Dendritic cell treated with granulocyte-macrophage colony-stimulating factor and Interleukin-4, amounts not matched to agents 40 ng/mL and 50 ng/mL, for 4 days (primary cell): Measurements from ENCODE around the gene MID1.

Source experiments
- H3K27ac Mint-ChIP-seq: one replicate; pipeline ENCODE4 v1.8.0; 2022; ENCODE audit warnings: mild to moderate bottlenecking, mixed read lengths
- H3K27me3 Mint-ChIP-seq: one replicate; pipeline ENCODE4 v1.8.0; 2022; ENCODE audit warnings: mild to moderate bottlenecking, mixed read lengths
- H3K36me3 Mint-ChIP-seq: one replicate; pipeline ENCODE4 v1.8.0; 2022; ENCODE audit warnings: low read depth, mixed read lengths
- H3K4me1 Mint-ChIP-seq: one replicate; pipeline ENCODE4 v1.8.0; 2022; ENCODE audit warnings: low read depth, mixed read lengths
- H3K4me3 Mint-ChIP-seq: one replicate; pipeline ENCODE4 v1.8.0; 2022; ENCODE audit warnings: mild to moderate bottlenecking, moderate library complexity, mixed read lengths
- H3K9me3 Mint-ChIP-seq: one replicate; pipeline ENCODE4 v1.8.0; 2022; ENCODE audit warnings: mixed read lengths
- intact Hi-C: fragments of 100-400 bp; cut with micrococcal nuclease; formaldehyde crosslinking; loops from one replicate; pipeline ENCODE4 v1.15.0; 2022

MID1 gene

GRCh38 chrX:10631416-10632145 lies 11.2 kb upstream of the MID1 start:
- H3K27ac Mint-ChIP-seq = no peak overlapping the region
- no peaks in the 10 kb centered on the region for H3K36me3 Mint-ChIP-seq
- peaks cover 5% of the 10 kb centered on the region for H3K4me1 Mint-ChIP-seq
- no peaks in the 10 kb centered on the region for H3K27me3 Mint-ChIP-seq
- intact Hi-C loops = no loop called here
- H3K4me3 Mint-ChIP-seq = no peak overlapping the region
- no peaks in the 10 kb centered on the region for H3K9me3 Mint-ChIP-seq

GRCh38 chrX:10630320-10630719 lies 9.9 kb upstream of the MID1 start:
- no peak overlapping the region for H3K27ac Mint-ChIP-seq
- H3K27me3 Mint-ChIP-seq = no peaks in the 10 kb centered on the region
- no peaks in the 10 kb centered on the region for H3K9me3 Mint-ChIP-seq
- H3K4me3 Mint-ChIP-seq = no peak overlapping the region
- peaks cover 5% of the 10 kb centered on the region for H3K4me1 Mint-ChIP-seq
- no peaks in the 10 kb centered on the region for H3K36me3 Mint-ChIP-seq
- intact Hi-C loops = no loop called here

- Mint-ChIP-seq H3K27me3 (no peaks in the 10 kb centered on the region), H3K4me1 (peaks cover 5% of the 10 kb centered on the region), H3K27ac (no peak overlapping the region), H3K4me3 (no peak overlapping the region), H3K9me3 (no peaks in the 10 kb centered on the region), H3K36me3 (no peaks in the 10 kb centered on the region)
- intact Hi-C loops = no loop called here
These were observed 9.5 kb upstream of the MID1 start for GRCh38 chrX:10629905-10630304.

GRCh38 chrX:10628906-10629305 lies 8.5 kb upstream of the MID1 start:
- Mint-ChIP-seq H3K4me1 (peaks cover 5% of the 10 kb centered on the region), H3K27me3 (no peaks in the 10 kb centered on the region), H3K36me3 (no peaks in the 10 kb centered on the region), H3K27ac (no peak overlapping the region), H3K9me3 (no peaks in the 10 kb centered on the region), H3K4me3 (no peak overlapping the region)
- intact Hi-C loops = no loop called here

GRCh38 chrX:10622197-10622596 lies 1.8 kb upstream of the MID1 start:
- H3K27ac Mint-ChIP-seq = no peak overlapping the region
- intact Hi-C loops = no loop called here
- H3K4me1 Mint-ChIP-seq = peaks cover 11% of the 10 kb centered on the region
- peaks cover 48% of the 10 kb centered on the region for H3K27me3 Mint-ChIP-seq
- H3K36me3 Mint-ChIP-seq = no peaks in the 10 kb centered on the region
- H3K4me3 Mint-ChIP-seq = no peak overlapping the region
- no peaks in the 10 kb centered on the region for H3K9me3 Mint-ChIP-seq

GRCh38 chrX:10619425-10620046 lies 849 bp downstream of the MID1 start:
- H3K4me1 Mint-ChIP-seq = peaks cover 11% of the 10 kb centered on the region
- peaks cover 57% of the 10 kb centered on the region for H3K27me3 Mint-ChIP-seq
- peak overlapping the region; percentile 75 for H3K4me3 Mint-ChIP-seq
- H3K36me3 Mint-ChIP-seq = no peaks in the 10 kb centered on the region
- H3K27ac Mint-ChIP-seq = no peak overlapping the region
- H3K9me3 Mint-ChIP-seq = no peaks in the 10 kb centered on the region
- intact Hi-C loops = no loop called here

GRCh38 chrX:10618961-10619360 lies 1.4 kb downstream of the MID1 start:
- H3K9me3 Mint-ChIP-seq = no peaks in the 10 kb centered on the region
- intact Hi-C loops = no loop called here
- peaks cover 58% of the 10 kb centered on the region for H3K27me3 Mint-ChIP-seq
- H3K27ac Mint-ChIP-seq = no peak overlapping the region
- H3K4me1 Mint-ChIP-seq = peaks cover 11% of the 10 kb centered on the region
- H3K4me3 Mint-ChIP-seq = peak overlapping the region; percentile 17
- H3K36me3 Mint-ChIP-seq = no peaks in the 10 kb centered on the region

GRCh38 chrX:10617999-10618351 lies 2.4 kb downstream of the MID1 start:
- Mint-ChIP-seq H3K36me3 (no peaks in the 10 kb centered on the region), H3K4me1 (peaks cover 11% of the 10 kb centered on the region), H3K27ac (no peak overlapping the region), H3K9me3 (no peaks in the 10 kb centered on the region), H3K4me3 (no peak overlapping the region), H3K27me3 (peaks cover 56% of the 10 kb centered on the region)
- intact Hi-C loops = no loop called here

- intact Hi-C loops = no loop called here
- H3K27ac Mint-ChIP-seq = no peak overlapping the region
- peaks cover 53% of the 10 kb centered on the region for H3K27me3 Mint-ChIP-seq
- no peaks in the 10 kb centered on the region for H3K36me3 Mint-ChIP-seq
- peaks cover 11% of the 10 kb centered on the region for H3K4me1 Mint-ChIP-seq
- H3K9me3 Mint-ChIP-seq = no peaks in the 10 kb centered on the region
- no peak overlapping the region for H3K4me3 Mint-ChIP-seq
These were observed 3.0 kb downstream of the MID1 start for GRCh38 chrX:10617186-10617998.

- H3K27me3 Mint-ChIP-seq = peaks cover 42% of the 10 kb centered on the region
- H3K4me1 Mint-ChIP-seq = peaks cover 11% of the 10 kb centered on the region
- intact Hi-C loops = no loop called here
- H3K9me3 Mint-ChIP-seq = no peaks in the 10 kb centered on the region
- no peak overlapping the region for H3K27ac Mint-ChIP-seq
- no peak overlapping the region for H3K4me3 Mint-ChIP-seq
- no peaks in the 10 kb centered on the region for H3K36me3 Mint-ChIP-seq
These were observed 4.2 kb downstream of the MID1 start for GRCh38 chrX:10615931-10616774.

GRCh38 chrX:10612215-10612614 lies 8.2 kb downstream of the MID1 start:
- Mint-ChIP-seq H3K27ac (no peak overlapping the region), H3K4me3 (no peak overlapping the region)
- intact Hi-C loops = loop anchor here (5.0 kb wide), 1 partner anchor 425 kb away; no protein-coding TSS in a partner anchor

GRCh38 chrX:10611441-10612090 lies 8.8 kb downstream of the MID1 start:
- Mint-ChIP-seq H3K27ac (no peak overlapping the region), H3K4me1 (no peaks in the 10 kb centered on the region), H3K36me3 (no peaks in the 10 kb centered on the region), H3K9me3 (no peaks in the 10 kb centered on the region), H3K4me3 (no peak overlapping the region), H3K27me3 (peaks cover 8% of the 10 kb centered on the region)
- intact Hi-C loops = loop anchor here (5.0 kb wide), 1 partner anchor 424 kb away; no protein-coding TSS in a partner anchor

More at GRCh38 chrX:10612215-10612614, 8.2 kb downstream of the MID1 start:
- Mint-ChIP-seq H3K27me3 (peaks cover 11% of the 10 kb centered on the region), H3K9me3 (no peaks in the 10 kb centered on the region), H3K4me1 (no peaks in the 10 kb centered on the region), H3K36me3 (no peaks in the 10 kb centered on the region)

- Mint-ChIP-seq H3K27ac (no peak overlapping the region), H3K4me3 (no peak overlapping the region), H3K4me1 (no peaks in the 10 kb centered on the region), H3K27me3 (no peaks in the 10 kb centered on the region), H3K36me3 (no peaks in the 10 kb centered on the region), H3K9me3 (no peaks in the 10 kb centered on the region)
- intact Hi-C loops = no loop called here
These were observed 12.3 kb downstream of the MID1 start for GRCh38 chrX:10608099-10608498.
